Small intestine (tissue), 7 donors: Measurements from ENCODE around the gene MYOZ2. TPM values are rescaled to one million over a fixed set of nuclear protein-coding genes. Genes with fewer than 3 reads are reported as not detected.
"Not testable (repeated sequence)": the region's sequence is repeated elsewhere in the genome, so short reads cannot be mapped to it uniquely, and the experiment has no call there.

Experiments used
- DNase-seq, 2 donors: peaks; one replicate each; pipeline versions ENCODE4 v3.0.0 to v3.0.0-alpha.2; 2013
- FAIRE-seq: peaks from 2 replicates; lab custom pipeline; 2012; peaks lifted over from hg19 to GRCh38; lab: Jason Lieb, UNC
- H3K27ac ChIP-seq, 3 donors: one replicate each; pipeline ENCODE4 v1.5.1; 2013; ENCODE audit warnings: low read length in 2 of 3, mild to moderate bottlenecking in 2 of 3, control low read depth in 1 of 3, inconsistent platforms in 1 of 3, low read depth in 1 of 3, moderate library complexity in 1 of 3
- H3K27me3 ChIP-seq, 3 donors: one replicate each; pipeline ENCODE4 v1.6.1; 2013; ENCODE audit warnings: low read length in 3 of 3, inconsistent platforms in 1 of 3; ENCODE audit not compliant: control insufficient read depth in 3 of 3, insufficient read depth in 3 of 3
- H3K36me3 ChIP-seq, 3 donors: one replicate each; pipeline ENCODE4 v1.6.1; 2013; ENCODE audit warnings: low read length in 3 of 3, inconsistent platforms in 1 of 3, low read depth in 1 of 3, mild to moderate bottlenecking in 1 of 3, moderate library complexity in 1 of 3; ENCODE audit not compliant: control insufficient read depth in 3 of 3, insufficient read depth in 2 of 3
- H3K4me1 ChIP-seq, 3 donors: one replicate each; pipeline ENCODE4 v1.6.1; 2013; ENCODE audit warnings: low read length in 2 of 3, inconsistent platforms in 1 of 3, low read depth in 1 of 3, mild to moderate bottlenecking in 1 of 3, moderate library complexity in 1 of 3; ENCODE audit not compliant: control insufficient read depth in 3 of 3, insufficient read depth in 2 of 3
- H3K4me3 ChIP-seq, 3 donors: one replicate each; pipeline ENCODE4 v1.5.1; 2013; ENCODE audit warnings: low read length in 3 of 3, control low read depth in 1 of 3, inconsistent platforms in 1 of 3, low read depth in 1 of 3, mild to moderate bottlenecking in 1 of 3, moderate library complexity in 1 of 3
- H3K9me3 ChIP-seq, 2 donors: one replicate each; pipeline ENCODE4 v1.6.1; 2013; ENCODE audit warnings: low read depth in 1 of 2, low read length in 1 of 2; ENCODE audit not compliant: control insufficient read depth in 2 of 2, insufficient read depth in 1 of 2
- WGBS, 3 donors: extraction: QIAGEN DNeasy Blood & Tissue Kit; methylation state at CpG; one replicate each; pipeline ENCODE4 v1.1.7; 2013; 5-methylcytosine and 5-hydroxymethylcytosine counted together
- polyA plus RNA-seq, 4 donors: library from polyadenylated mRNA; stranded (reverse) in 3 of 4; unstranded in 1 of 4; fragments of 200-250 nt in 3 of 4; fragments of 120-200 nt in 1 of 4; gene quantifications; one replicate each; pipeline versions ENCODE4 v1.2.1 to v1.2.3, GENCODE V29; 2013
- donor health status: healthy with polysubstance abuse.
- donor health status: control.
- donor health status: control.
- donor health status: Bipolar disorder and iron deficiency.
- donor health status: healthy.

Gene MYOZ2
- polyA plus RNA-seq, 4 donors: 0.04 to 8.4 (median 0.65) TPM

DNA sequence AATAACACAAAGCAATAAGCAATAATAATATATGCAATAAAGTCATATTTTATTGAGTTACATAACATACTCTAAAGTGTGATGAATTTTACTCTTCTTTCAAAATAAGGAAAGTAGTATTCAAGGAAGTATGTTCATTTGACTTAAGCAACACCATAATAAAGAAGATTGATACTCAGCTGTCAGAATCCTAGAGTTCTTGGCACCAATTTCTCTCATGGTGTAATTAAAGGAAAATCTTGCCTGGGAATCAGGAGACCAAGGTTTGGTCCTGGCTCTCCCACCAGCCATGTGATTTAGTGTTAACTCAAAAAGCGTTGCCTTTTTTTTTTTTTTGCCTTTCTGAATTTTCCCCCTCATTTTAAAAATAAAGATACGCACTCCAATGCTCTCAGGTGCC is 17.1 kb downstream of the MYOZ2 start:
- no peaks in the 10 kb centered on the region for H3K4me1 ChIP-seq
- H3K36me3 ChIP-seq: no peaks in the 10 kb centered on the region
- H3K9me3 ChIP-seq: no peaks in the 10 kb centered on the region
- WGBS, 3 donors: 81 to 88% (median 87%) methylated on average over 2 of the region's 2 CpGs
- H3K4me3 ChIP-seq: no peak overlapping the region
- no peak for FAIRE-seq
- H3K27ac ChIP-seq: no peak overlapping the region
- no peak for DNase-seq
- no peaks in the 10 kb centered on the region for H3K27me3 ChIP-seq

DNA sequence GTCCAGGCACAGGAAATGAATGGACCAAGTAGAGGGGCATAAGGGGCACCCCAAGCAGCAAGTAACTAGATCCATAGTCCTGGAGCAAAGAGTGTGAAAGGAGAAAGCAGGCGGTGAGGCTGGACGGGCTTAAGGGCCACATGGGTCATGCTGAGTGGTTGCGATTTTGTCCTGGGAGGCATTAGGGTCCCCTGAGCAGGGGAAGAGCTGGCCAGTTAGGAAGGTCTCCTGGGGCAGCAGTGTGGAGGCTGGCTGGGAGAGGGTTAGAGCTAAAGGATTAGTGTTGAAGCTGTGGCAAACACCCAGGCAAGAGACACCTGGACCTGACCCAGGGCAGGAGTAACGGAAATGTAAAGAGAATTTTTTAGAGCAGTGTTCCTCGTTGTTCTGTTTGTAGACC is 26.5 kb downstream of the MYOZ2 start:
- H3K27ac ChIP-seq: no peak overlapping the region
- FAIRE-seq: no peak
- DNase-seq: no peak
- no peaks in the 10 kb centered on the region for H3K27me3 ChIP-seq
- no peaks in the 10 kb centered on the region for H3K4me1 ChIP-seq
- H3K36me3 ChIP-seq: no peaks in the 10 kb centered on the region
- 78 to 87% (median 80%) methylated on average over 5 of the region's 5 CpGs for WGBS, 3 donors
- no peaks in the 10 kb centered on the region for H3K9me3 ChIP-seq
- no peak overlapping the region for H3K4me3 ChIP-seq

- Histone ChIP-seq H3K27ac (no peak overlapping the region), H3K27me3 (no peaks in the 10 kb centered on the region), H3K4me1 (no peaks in the 10 kb centered on the region), H3K36me3 (no peaks in the 10 kb centered on the region), H3K9me3 (no peaks in the 10 kb centered on the region), H3K4me3 (no peak overlapping the region)
- DNase-seq: no peak
- WGBS, 3 donors: 84 to 86% (median 84%) methylated on average over 3 of the region's 3 CpGs
- no peak for FAIRE-seq
These were observed 30.1 kb downstream of the MYOZ2 start for GRCh38 chr4:119165767-119166166.

- Histone ChIP-seq H3K36me3 (no peaks in the 10 kb centered on the region), H3K27me3 (no peaks in the 10 kb centered on the region), H3K4me1 (no peaks in the 10 kb centered on the region), H3K4me3 (no peak overlapping the region), H3K27ac (no peak overlapping the region), H3K9me3 (no peaks in the 10 kb centered on the region)
- DNase-seq (no peak), FAIRE-seq (no peak)
These were observed 34.6 kb downstream of the MYOZ2 start for GRCh38 chr4:119170195-119170594.

- no peaks in the 10 kb centered on the region for H3K4me1 ChIP-seq
- WGBS, 3 donors: 75 to 84% (median 81%) methylated on average over 7 of the region's 7 CpGs
- H3K4me3 ChIP-seq: no peak overlapping the region
These were observed 36.6 kb downstream of the MYOZ2 start for GRCh38 chr4:119172223-119172622.

GRCh38 chr4:119173729-119174361 is 38.2 kb downstream of the MYOZ2 start:
- WGBS, 3 donors: 91 to 96% (median 93%) methylated on average over 25 to 30 of the region's 30 CpGs
- H3K4me3 ChIP-seq, FAIRE-seq, H3K4me1 ChIP-seq, DNase-seq, H3K36me3 ChIP-seq, H3K27ac ChIP-seq, H3K27me3 ChIP-seq, H3K9me3 ChIP-seq: not testable (repeated sequence)

More at GRCh38 chr4:119172223-119172622, 36.6 kb downstream of the MYOZ2 start:
- Histone ChIP-seq H3K27ac (no peak overlapping the region), H3K9me3 (no peaks in the 10 kb centered on the region), H3K36me3 (no peaks in the 10 kb centered on the region), H3K27me3 (no peaks in the 10 kb centered on the region)
- no peak for DNase-seq
- no peak for FAIRE-seq

DNA sequence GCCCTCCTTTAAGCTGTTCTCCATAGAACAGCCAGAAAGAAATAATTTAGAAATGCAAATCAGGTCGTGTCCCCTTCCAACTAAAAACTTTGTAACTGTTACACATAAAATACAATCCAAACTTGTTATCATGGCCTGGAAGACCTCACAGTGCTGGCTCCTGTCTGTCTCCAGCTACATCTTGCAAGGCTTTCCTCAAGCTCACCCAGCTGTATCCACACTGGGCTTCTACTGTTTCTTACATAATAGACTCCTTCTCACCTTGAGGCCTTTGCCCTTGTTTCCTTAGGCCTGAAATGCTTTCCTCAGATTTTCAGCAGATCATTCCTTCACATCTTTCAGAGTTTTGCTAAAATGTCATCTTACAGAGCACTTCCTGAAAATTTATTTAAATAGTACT is 43.4 kb downstream of the MYOZ2 start:
- FAIRE-seq (no peak), DNase-seq (no peak)
- 66 to 71% (median 69%) methylated on average over 1 of the region's 1 CpG for WGBS, 3 donors

GRCh38 chr4:119184128-119184527 is 48.5 kb downstream of the MYOZ2 start:
- H3K27me3 ChIP-seq: no peaks in the 10 kb centered on the region
- DNase-seq (no peak), FAIRE-seq (no peak)
- H3K4me3 ChIP-seq: no peak overlapping the region
- WGBS, 3 donors: 21 to 69% (median 42%) methylated on average over 2 of the region's 2 CpGs
- no peaks in the 10 kb centered on the region for H3K4me1 ChIP-seq
- H3K9me3 ChIP-seq: no peaks in the 10 kb centered on the region
- H3K36me3 ChIP-seq: no peaks in the 10 kb centered on the region
- H3K27ac ChIP-seq: no peak overlapping the region

More for the DNA sequence above, 43.4 kb downstream of the MYOZ2 start:
- H3K4me3 ChIP-seq: no peak overlapping the region
- H3K36me3 ChIP-seq: no peaks in the 10 kb centered on the region
- H3K4me1 ChIP-seq: no peaks in the 10 kb centered on the region
- no peaks in the 10 kb centered on the region for H3K9me3 ChIP-seq
- no peaks in the 10 kb centered on the region for H3K27me3 ChIP-seq
- H3K27ac ChIP-seq: no peak overlapping the region

DNA sequence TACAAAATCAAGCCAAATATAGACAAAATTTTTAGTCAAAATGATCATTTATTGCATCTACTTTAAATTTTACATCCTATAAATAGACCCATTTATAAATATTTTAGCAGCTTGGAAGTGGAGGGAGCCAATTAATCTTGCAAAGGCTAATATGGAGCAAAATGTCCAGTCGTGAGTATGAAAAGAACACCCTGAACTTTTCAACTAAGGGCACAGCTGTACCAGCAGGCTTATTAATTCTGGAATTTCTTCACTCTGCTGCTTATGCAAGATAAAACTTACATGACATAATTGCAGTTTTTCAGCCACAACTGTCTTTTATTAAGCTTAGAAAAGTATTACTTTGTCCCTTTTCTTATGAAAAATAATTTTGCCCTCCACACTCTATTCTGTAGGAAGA is 54.0 kb downstream of the MYOZ2 start:
- Histone ChIP-seq H3K4me3 (no peak overlapping the region), H3K27ac (no peak overlapping the region), H3K27me3 (no peaks in the 10 kb centered on the region), H3K36me3 (no peaks in the 10 kb centered on the region), H3K4me1 (no peaks in the 10 kb centered on the region), H3K9me3 (no peaks in the 10 kb centered on the region)
- DNase-seq (no peak), FAIRE-seq (no peak)
- 55 to 68% (median 66%) methylated on average over 1 of the region's 1 CpG for WGBS, 3 donors
